ENCODE data around the gene CLINT1.

Gene CLINT1

DNA sequence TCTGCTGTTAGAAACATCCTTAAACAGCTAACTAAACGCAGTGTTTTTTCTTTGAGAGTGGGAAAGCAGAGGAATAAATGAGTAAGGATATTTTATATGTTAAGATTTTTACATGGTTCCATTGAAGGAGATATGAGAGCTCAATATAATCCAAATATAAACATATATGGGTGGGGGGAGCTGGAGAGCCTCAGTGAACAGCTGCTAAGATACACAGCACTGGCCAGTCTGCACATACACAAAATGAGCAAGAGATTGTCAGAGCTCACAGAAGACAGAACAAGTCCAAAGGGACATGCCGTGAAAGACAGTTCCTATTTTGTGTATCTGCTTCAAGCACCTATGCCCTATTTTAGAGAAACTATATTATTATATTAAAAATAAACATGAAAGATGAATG, 46.9 kb downstream of the CLINT1 start:
- H3K4me1 ChIP-seq (ENCODE audit: insufficient read depth, low read length, severe bottlenecking): peaks cover 1% of the 10 kb centered on the region
- H3F3A ChIP-seq (ENCODE audit: insufficient read depth, low read length): no peaks in the 10 kb centered on the region
- H4K20me1 ChIP-seq (ENCODE audit: insufficient read depth, low read length): no peaks in the 10 kb centered on the region
- H3K36me3 ChIP-seq (ENCODE audit: insufficient read depth, low read length): peaks cover 91% of the 10 kb centered on the region
- H3K27me3 ChIP-seq (ENCODE audit: insufficient read depth, low read length): no peaks in the 10 kb centered on the region
- no peaks in the 10 kb centered on the region for H3K79me2 ChIP-seq (ENCODE audit: insufficient read depth, low read length)
- TF ChIP-seq, protein P1, sequence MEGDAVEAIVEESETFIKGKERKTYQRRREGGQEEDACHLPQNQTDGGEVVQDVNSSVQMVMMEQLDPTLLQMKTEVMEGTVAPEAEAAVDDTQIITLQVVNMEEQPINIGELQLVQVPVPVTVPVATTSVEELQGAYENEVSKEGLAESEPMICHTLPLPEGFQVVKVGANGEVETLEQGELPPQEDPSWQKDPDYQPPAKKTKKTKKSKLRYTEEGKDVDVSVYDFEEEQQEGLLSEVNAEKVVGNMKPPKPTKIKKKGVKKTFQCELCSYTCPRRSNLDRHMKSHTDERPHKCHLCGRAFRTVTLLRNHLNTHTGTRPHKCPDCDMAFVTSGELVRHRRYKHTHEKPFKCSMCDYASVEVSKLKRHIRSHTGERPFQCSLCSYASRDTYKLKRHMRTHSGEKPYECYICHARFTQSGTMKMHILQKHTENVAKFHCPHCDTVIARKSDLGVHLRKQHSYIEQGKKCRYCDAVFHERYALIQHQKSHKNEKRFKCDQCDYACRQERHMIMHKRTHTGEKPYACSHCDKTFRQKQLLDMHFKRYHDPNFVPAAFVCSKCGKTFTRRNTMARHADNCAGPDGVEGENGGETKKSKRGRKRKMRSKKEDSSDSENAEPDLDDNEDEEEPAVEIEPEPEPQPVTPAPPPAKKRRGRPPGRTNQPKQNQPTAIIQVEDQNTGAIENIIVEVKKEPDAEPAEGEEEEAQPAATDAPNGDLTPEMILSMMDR (IDR thresholded peaks at IDR 0.05; ENCODE audit: low read length): no peak
- no peak for TF ChIP-seq EZH2 (IDR thresholded peaks at IDR 0.05; ENCODE audit: borderline replicate concordance, low read length)
- no peak overlapping the region for H3K4me2 ChIP-seq (ENCODE audit: low read length)
- no peaks in the 10 kb centered on the region for H3K9me2 ChIP-seq (ENCODE audit: low read depth, low read length)
- no peak overlapping the region for H3K4me3 ChIP-seq (ENCODE audit: low read depth, low read length, poor library complexity, severe bottlenecking)
- H3K9me3 ChIP-seq (ENCODE audit: low read length): no peaks in the 10 kb centered on the region
- H2AFZ ChIP-seq (ENCODE audit: low read length): no peak overlapping the region
- no peak overlapping the region for H3K9ac ChIP-seq (ENCODE audit: low read length)
- H3K27ac ChIP-seq (ENCODE audit: low read depth, low read length, poor library complexity, severe bottlenecking): no peak overlapping the region

GRCh38 chr5:157808043-157808442, 50.9 kb downstream of the CLINT1 start:
- Histone ChIP-seq H3K4me1 (ENCODE audit: insufficient read depth, low read length, severe bottlenecking) (no peaks in the 10 kb centered on the region), H3K9me3 (ENCODE audit: low read length) (no peaks in the 10 kb centered on the region), H3K36me3 (ENCODE audit: insufficient read depth, low read length) (peaks cover 94% of the 10 kb centered on the region), H3K9me2 (ENCODE audit: low read depth, low read length) (no peaks in the 10 kb centered on the region), H3K27ac (ENCODE audit: low read depth, low read length, poor library complexity, severe bottlenecking) (no peak overlapping the region), H2AFZ (ENCODE audit: low read length) (no peak overlapping the region), H3K4me2 (ENCODE audit: low read length) (no peak overlapping the region), H3K27me3 (ENCODE audit: insufficient read depth, low read length) (no peaks in the 10 kb centered on the region), H3F3A (ENCODE audit: insufficient read depth, low read length) (no peaks in the 10 kb centered on the region), H3K9ac (ENCODE audit: low read length) (no peak overlapping the region), H4K20me1 (ENCODE audit: insufficient read depth, low read length) (0 out of 2 replicates have a peak, but pooled peaks cover 2% of the 10 kb centered on the region), H3K79me2 (ENCODE audit: insufficient read depth, low read length) (no peaks in the 10 kb centered on the region), H3K4me3 (ENCODE audit: low read depth, low read length, poor library complexity, severe bottlenecking) (no peak overlapping the region)
- TF ChIP-seq, protein P1 (IDR thresholded peaks at IDR 0.05; ENCODE audit: low read length): no peak
- TF ChIP-seq EZH2 (IDR thresholded peaks at IDR 0.05; ENCODE audit: borderline replicate concordance, low read length): no peak

DNA sequence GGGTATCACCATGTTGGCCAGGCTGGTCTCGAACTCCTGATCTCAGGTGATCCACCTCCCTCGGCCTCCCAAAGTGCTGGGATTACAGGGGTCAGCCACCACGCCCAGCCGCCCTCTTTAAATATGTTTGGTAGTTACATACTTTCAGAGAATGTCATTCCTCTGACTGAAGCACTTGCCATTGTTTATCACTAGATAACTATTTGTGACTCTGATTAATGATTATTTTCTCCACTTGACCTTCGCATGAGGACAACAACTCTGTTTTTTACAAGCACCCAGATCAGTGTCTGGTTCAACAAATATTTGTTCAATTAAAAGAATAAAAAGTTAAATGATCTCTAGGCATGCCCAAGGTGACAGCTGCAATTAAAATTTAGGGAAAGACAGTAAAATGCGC, 56.2 kb downstream of the CLINT1 start:
- H3K36me3 ChIP-seq (ENCODE audit: insufficient read depth, low read length): peaks cover 73% of the 10 kb centered on the region
- H3K4me2 ChIP-seq (ENCODE audit: low read length): no peak overlapping the region
- no peak overlapping the region for H2AFZ ChIP-seq (ENCODE audit: low read length)
- H3K9me3 ChIP-seq (ENCODE audit: low read length): no peaks in the 10 kb centered on the region
- no peaks in the 10 kb centered on the region for H3K27me3 ChIP-seq (ENCODE audit: insufficient read depth, low read length)
- no peaks in the 10 kb centered on the region for H3K79me2 ChIP-seq (ENCODE audit: insufficient read depth, low read length)
- TF ChIP-seq, protein P1 (IDR thresholded peaks at IDR 0.05; ENCODE audit: low read length): no peak
- TF ChIP-seq EZH2 (IDR thresholded peaks at IDR 0.05; ENCODE audit: borderline replicate concordance, low read length): no peak
- H3K9me2 ChIP-seq (ENCODE audit: low read depth, low read length): no peaks in the 10 kb centered on the region
- H3K27ac ChIP-seq (ENCODE audit: low read depth, low read length, poor library complexity, severe bottlenecking): no peak overlapping the region
- no peaks in the 10 kb centered on the region for H3K4me1 ChIP-seq (ENCODE audit: insufficient read depth, low read length, severe bottlenecking)
- H4K20me1 ChIP-seq (ENCODE audit: insufficient read depth, low read length): 0 out of 2 replicates have a peak, but pooled peaks cover 2% of the 10 kb centered on the region
- no peak overlapping the region for H3K4me3 ChIP-seq (ENCODE audit: low read depth, low read length, poor library complexity, severe bottlenecking)
- H3F3A ChIP-seq (ENCODE audit: insufficient read depth, low read length): no peaks in the 10 kb centered on the region
- no peak overlapping the region for H3K9ac ChIP-seq (ENCODE audit: low read length)

Data from OCI-LY1 (cell line).